ENCODE results near the gene SMIM29. TPM values are rescaled to one million over a fixed set of nuclear protein-coding genes. Genes with fewer than 3 reads are reported as not detected.

The SMIM29 gene
- total RNA-seq, 6 experiments from 2014 or later: 5.0 to 13.4 (median 8.8) TPM

GRCh38 chr6:34288581-34288980 is 39.8 kb upstream of the SMIM29 start:
- DNase-seq: no peak
- WGBS (ENCODE audit: insufficient coverage, low coverage, low lambda C conversion rate, missing lambda C conversion rate): 45% methylated on average over 5 of the region's 5 CpGs
- H3K4me1 ChIP-seq: no peaks in the 10 kb centered on the region
- peak in 1 of 4 donors; percentile 34 for ATAC-seq
- peaks cover 0 to 10% (median 3%) of the 10 kb centered on the region in 4 donors for H3K36me3 ChIP-seq
- H3K27ac ChIP-seq: no peak overlapping the region
- H3K4me3 ChIP-seq: no peak overlapping the region
- no peaks in the 10 kb centered on the region for H3K9me3 ChIP-seq
- no peak for TF ChIP-seq POLR2A (IDR thresholded peaks at IDR 0.05)
- TF ChIP-seq, protein P1, sequence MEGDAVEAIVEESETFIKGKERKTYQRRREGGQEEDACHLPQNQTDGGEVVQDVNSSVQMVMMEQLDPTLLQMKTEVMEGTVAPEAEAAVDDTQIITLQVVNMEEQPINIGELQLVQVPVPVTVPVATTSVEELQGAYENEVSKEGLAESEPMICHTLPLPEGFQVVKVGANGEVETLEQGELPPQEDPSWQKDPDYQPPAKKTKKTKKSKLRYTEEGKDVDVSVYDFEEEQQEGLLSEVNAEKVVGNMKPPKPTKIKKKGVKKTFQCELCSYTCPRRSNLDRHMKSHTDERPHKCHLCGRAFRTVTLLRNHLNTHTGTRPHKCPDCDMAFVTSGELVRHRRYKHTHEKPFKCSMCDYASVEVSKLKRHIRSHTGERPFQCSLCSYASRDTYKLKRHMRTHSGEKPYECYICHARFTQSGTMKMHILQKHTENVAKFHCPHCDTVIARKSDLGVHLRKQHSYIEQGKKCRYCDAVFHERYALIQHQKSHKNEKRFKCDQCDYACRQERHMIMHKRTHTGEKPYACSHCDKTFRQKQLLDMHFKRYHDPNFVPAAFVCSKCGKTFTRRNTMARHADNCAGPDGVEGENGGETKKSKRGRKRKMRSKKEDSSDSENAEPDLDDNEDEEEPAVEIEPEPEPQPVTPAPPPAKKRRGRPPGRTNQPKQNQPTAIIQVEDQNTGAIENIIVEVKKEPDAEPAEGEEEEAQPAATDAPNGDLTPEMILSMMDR (IDR thresholded peaks at IDR 0.05): no peak
- intact Hi-C loops (cut with DNase I): no loop called here
- no peaks in the 10 kb centered on the region for H3K27me3 ChIP-seq

DNA sequence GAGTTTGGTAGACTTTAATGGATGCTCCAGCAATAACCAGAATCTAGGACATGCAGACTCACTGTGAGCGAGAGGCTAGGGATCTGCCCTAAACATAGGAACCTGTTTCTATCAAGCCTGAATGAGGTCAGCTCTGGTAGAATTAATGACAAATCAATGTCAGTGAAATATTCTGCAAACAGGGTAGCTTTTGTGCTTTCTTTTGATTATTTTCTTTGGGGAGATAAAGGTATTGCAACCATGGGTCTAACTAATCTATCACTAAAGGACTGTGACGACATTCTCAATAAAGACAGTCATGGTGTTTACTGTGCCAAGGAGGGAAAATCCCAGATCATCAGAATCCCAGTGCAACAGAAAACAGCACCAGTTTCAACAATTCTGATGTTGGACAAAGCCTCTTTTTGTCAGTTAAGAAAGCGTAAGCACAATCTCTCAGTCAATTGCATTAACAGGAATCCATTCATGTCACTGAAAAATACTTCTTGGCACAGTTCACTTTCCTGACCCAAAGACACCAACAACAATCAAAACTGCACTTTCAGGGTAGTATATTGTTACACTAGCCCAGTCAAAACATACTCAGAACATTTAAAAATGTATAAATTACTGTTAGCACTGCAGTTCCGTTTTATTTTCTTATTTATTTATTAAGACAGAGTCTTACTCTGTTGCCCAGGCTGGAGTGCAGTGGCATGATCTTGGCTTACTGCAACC is 36.8 kb upstream of the SMIM29 start:
- peak in 1 of 4 donors; percentile 79 for ATAC-seq
- TF ChIP-seq POLR2A (IDR thresholded peaks at IDR 0.05): no peak
- TF ChIP-seq, protein P1 (IDR thresholded peaks at IDR 0.05): no peak
- no peak overlapping the region for H3K4me3 ChIP-seq
- H3K36me3 ChIP-seq: no peaks in the 10 kb centered on the region
- WGBS (ENCODE audit: insufficient coverage, low coverage, low lambda C conversion rate, missing lambda C conversion rate): 69% methylated on average over 4 of the region's 4 CpGs
- H3K9me3 ChIP-seq: no peaks in the 10 kb centered on the region
- H3K27me3 ChIP-seq: no peaks in the 10 kb centered on the region
- no peaks in the 10 kb centered on the region for H3K4me1 ChIP-seq
- intact Hi-C loops (cut with DNase I): no loop called here
- peak overlapping the region in 2 of 3 donors; percentile 22 to 38 for H3K27ac ChIP-seq
- DNase-seq: peak in 1 of 3 donors; percentile 13

DNA sequence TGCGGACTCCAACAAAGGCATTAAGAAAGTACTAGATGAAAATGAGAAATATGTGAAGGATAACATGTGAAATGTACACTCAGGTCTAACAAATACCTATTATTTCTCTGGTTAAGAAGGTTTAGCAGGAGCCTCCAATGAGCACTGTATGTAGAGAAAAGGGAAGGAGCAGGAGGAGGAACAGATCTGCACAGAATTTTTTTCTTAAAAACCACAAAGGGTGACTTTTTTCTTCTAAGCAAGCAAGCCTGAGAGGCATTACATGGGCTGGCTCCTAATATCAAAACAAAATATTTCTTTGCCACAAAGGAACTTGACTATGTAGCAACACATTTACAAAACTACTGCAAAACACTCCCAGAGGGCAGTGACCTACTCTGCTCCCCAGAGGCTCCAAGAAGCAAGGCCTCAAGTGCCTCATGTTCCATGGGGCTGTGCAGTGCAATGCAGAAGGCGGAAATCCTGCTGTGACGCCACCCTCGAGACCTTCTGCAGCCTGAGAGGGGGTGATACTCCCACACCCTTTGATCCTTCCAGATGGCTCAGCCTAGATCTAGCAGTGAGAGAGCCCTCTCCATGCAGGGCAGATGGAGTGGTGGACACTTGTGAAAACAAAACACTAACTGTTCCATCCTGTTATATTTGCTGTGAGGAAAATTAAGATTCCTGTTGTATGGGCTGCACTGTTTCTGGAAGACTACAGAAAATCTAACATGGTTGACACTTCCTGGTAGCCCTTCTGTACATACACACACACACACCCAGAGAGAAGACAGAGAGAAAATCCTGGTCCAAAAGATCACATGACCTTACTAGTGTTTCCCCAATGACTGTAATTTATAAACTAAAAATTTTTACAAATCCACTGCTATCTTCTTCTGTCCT is 36.0 kb upstream of the SMIM29 start:
- H3K9me3 ChIP-seq: no peaks in the 10 kb centered on the region
- no peak for TF ChIP-seq POLR2A (IDR thresholded peaks at IDR 0.05)
- TF ChIP-seq, protein P1 (IDR thresholded peaks at IDR 0.05): no peak
- no peak overlapping the region for H3K4me3 ChIP-seq
- H3K36me3 ChIP-seq: peaks cover 0 to 3% (median 0%) of the 10 kb centered on the region in 4 donors
- no peaks in the 10 kb centered on the region for H3K27me3 ChIP-seq
- DNase-seq (peak; percentile 52 to 69 (median 53)), ATAC-seq (peak; percentile 64 to 88 (median 76))
- intact Hi-C loops (cut with DNase I): no loop called here
- 77% methylated on average over 1 of the region's 4 CpGs for WGBS (ENCODE audit: insufficient coverage, low coverage, low lambda C conversion rate, missing lambda C conversion rate)
- no peaks in the 10 kb centered on the region for H3K4me1 ChIP-seq
- peak overlapping the region in 2 of 3 donors; percentile 22 to 38 for H3K27ac ChIP-seq

DNA sequence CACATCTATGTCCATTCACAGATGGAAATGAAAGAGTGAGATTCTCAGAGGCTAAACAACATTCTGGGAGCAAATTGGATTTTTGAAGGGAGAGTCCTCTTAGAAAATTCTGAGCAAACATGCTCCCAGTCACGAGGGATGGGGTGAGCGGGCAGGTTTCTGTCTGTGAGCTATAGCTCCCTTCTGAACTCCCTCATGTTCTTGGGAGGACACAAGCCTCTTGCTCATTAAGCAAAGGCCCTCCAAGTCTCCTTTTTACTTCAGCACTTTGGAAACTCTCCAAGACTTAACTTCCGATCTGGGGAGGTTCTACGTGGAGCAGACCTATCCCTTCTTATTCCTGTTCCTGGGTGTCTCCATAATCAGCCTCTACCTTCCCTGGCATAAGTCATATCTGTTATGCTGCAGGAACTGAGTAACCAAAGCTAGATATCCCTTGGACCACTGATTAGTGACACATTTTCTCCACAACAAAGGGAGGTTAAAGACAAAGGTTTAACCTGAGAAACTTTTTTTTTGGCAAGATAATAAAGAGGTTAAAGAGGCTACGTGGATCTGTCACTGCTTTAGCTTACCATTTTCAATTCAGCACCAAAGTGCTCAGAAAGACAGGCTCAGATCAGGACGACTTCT is 33.0 kb upstream of the SMIM29 start:
- WGBS (ENCODE audit: insufficient coverage, low coverage, low lambda C conversion rate, missing lambda C conversion rate): 78% methylated on average over 5 of the region's 6 CpGs
- Histone ChIP-seq H3K27ac (no peak overlapping the region), H3K36me3 (peaks cover 0 to 7% (median 0%) of the 10 kb centered on the region in 4 donors), H3K9me3 (no peaks in the 10 kb centered on the region), H3K4me1 (peaks cover 0 to 4% (median 1%) of the 10 kb centered on the region in 4 donors), H3K4me3 (no peak overlapping the region), H3K27me3 (no peaks in the 10 kb centered on the region)
- DNase-seq (no peak), ATAC-seq (no peak)
- TF ChIP-seq, protein P1 (IDR thresholded peaks at IDR 0.05): no peak
- no peak for TF ChIP-seq POLR2A (IDR thresholded peaks at IDR 0.05)
- intact Hi-C loops (cut with DNase I): no loop called here
